ENCODE data around the gene PTCH1.

- TF ChIP-seq REST (tag by site-specific recombination; IDR thresholded peaks at IDR 0.05) (no peak), CTCF (tag by site-specific recombination; IDR thresholded peaks at IDR 0.05) (no peak), SCRT1 (tag by site-specific recombination; IDR thresholded peaks at IDR 0.05; ENCODE audit: borderline replicate concordance) (no peak), MYNN (tag by site-specific recombination; IDR thresholded peaks at IDR 0.05; ENCODE audit: borderline replicate concordance) (no peak), ZNF350 (tag by site-specific recombination; IDR thresholded peaks at IDR 0.05) (no peak), INSM2 (tag by site-specific recombination; IDR thresholded peaks at IDR 0.05) (no peak), ZNF324 (tag by site-specific recombination; IDR thresholded peaks at IDR 0.05) (no peak), TCF7L2 (IDR thresholded peaks at IDR 0.05; ENCODE audit: borderline replicate concordance, low read depth, low read length) (no peak), ZNF148 (tag by site-specific recombination; IDR thresholded peaks at IDR 0.05; ENCODE audit: borderline replicate concordance) (no peak), PBX3 (CRISPR knock-in tag; IDR thresholded peaks at IDR 0.05) (no peak), PATZ1 (tag by site-specific recombination; IDR thresholded peaks at IDR 0.05) (no peak), ZNF311 (tag by site-specific recombination; IDR thresholded peaks at IDR 0.05; ENCODE audit: borderline replicate concordance) (no peak), BCL6B (tag by site-specific recombination; IDR thresholded peaks at IDR 0.05) (no peak)
Measured at GRCh38 chr9:95505717-95506427, 10.9 kb downstream of the PTCH1 start.

Data from HEK293 (cell line).